GM10266 (cell line): ENCODE data around the gene FRG2.

Experiments
- DNase-seq: peaks from one replicate; pipeline ENCODE4 v3.0.0; 2012; ENCODE audit errors: extremely low spot score
- TF ChIP-seq, protein P1 (sequence below): IDR thresholded peaks from 2 replicates; pipeline ENCODE4 v1.5.1; 2012; ENCODE audit warnings: mild to moderate bottlenecking, low read depth; ENCODE audit not compliant: control insufficient read depth, insufficient read depth; ENCODE audit errors: missing control alignments

The FRG2 gene

DNA sequence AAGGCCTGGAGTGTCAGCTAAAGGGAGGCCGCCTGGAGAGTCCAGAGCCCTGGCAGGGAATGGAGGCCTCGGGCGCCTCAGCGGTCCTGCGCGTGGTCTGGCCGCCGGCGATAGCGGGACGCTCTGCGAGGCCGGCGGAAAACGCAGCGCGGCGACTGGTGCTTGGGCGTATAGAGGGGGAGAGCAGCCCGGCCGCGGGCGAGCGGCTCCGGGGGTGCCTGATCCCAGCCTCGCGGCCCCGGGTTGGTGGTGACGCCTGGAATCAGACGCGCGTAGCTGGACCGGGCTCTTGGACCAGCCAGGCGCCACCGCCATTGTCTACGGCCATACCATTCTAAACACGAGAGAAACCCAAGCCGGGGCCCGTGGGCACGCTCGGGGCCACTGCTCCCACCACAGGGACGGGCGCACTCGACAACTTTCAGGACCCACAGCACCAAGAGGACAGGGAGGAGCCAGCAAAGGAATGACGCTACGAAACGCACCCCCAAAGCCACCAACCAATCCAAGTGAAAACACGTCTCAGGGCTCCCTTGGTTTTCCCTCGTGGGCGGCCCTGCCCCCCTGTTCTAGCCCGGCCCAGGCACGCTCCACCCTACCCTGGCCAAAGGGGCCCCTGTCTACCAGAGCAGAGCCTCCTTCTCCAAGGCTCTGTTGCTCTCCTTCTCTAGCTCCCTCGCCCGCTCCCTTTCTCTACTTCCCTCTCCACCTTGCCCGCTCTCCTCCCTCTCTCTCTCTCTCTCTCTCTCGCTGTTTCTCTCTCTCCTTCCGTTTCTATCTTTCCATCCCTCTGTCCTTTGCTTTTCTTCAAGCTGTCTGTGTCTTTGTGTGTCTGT lies 7.8 kb downstream of the FRG2 start:
- DNase-seq, result peak; percentile 15
- TF ChIP-seq, protein P1, sequence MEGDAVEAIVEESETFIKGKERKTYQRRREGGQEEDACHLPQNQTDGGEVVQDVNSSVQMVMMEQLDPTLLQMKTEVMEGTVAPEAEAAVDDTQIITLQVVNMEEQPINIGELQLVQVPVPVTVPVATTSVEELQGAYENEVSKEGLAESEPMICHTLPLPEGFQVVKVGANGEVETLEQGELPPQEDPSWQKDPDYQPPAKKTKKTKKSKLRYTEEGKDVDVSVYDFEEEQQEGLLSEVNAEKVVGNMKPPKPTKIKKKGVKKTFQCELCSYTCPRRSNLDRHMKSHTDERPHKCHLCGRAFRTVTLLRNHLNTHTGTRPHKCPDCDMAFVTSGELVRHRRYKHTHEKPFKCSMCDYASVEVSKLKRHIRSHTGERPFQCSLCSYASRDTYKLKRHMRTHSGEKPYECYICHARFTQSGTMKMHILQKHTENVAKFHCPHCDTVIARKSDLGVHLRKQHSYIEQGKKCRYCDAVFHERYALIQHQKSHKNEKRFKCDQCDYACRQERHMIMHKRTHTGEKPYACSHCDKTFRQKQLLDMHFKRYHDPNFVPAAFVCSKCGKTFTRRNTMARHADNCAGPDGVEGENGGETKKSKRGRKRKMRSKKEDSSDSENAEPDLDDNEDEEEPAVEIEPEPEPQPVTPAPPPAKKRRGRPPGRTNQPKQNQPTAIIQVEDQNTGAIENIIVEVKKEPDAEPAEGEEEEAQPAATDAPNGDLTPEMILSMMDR, result no peak

DNA sequence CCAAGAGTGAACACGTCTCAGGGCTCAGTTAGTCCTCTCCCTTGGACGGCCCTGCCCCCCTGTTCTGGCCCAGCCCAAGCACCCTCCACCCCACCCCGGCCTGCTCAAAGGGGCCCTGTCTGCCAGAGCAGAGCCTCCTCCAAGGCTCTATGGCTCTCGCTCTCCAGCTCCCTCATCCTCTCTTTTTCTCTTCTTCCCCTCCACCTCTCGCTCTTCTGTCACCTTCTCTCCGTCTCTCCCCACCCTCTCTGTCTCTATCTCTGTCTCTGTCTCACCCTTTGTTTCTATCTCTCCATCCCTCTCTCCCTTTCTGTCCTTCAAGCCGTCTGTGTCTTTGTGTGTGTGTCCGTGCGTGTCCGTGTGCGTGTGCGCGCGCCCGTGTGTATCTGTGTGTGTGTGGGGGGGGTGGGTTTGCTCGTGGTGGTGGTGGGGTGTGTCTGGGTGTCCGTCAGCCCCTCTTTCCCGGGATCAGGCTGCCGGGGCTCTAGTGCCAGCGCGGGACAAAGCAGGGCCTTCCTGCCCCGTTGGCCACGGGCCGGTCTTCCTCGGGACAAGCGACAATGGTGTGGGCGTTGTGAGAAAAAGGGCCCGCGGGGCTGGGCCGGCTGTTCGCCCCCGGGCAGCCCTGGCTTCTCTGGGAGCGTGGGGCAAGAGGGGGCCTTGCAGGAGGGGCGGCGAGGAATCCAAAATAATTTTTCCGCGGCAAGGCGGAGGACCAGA lies 8.7 kb downstream of the FRG2 start:
- TF ChIP-seq, protein P1, result no peak
- peak; percentile 5 for DNase-seq

DNA sequence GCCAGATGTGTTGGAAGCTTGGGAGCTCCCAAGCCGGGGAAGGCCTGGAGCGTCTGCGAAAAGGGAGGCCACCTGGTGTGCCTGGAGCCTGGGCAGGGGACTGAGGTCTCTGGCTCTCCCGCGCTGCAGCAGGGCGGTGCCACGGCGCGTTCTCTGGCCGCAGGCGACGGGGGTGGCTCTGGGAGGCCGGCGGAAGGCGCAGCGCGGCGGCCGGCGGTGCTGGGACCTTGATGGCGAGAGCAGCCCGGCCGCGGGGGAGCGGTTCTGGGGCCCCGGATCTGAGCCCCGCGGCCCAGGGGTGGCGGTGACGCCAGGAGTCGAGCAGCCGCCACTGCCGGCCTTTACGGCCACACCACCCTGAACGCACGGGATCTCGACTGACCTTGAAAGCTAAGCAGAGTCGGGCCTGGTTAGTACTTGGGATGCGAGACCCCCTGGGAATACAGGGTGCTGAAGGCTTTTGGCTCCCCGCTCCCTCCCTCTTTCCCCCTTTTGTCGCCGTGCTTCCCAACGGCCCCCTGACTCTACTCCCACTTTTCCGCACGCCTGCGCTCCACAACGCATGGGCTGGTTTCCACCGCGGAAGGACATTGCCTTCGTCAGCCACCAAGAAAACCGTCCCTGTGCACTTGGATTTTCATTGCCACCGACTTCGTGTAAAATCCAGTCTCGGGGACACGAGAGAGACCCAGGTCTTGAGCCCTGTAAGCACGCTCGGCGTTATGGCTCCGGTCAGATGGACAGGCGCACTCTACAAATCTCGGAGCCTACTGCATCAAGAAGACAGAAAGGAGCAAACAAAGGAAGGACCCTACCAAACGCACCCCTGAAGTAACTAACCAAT lies 9.5 kb downstream of the FRG2 start:
- DNase-seq, result peak; percentile 26
- TF ChIP-seq, protein P1, result no peak

DNA sequence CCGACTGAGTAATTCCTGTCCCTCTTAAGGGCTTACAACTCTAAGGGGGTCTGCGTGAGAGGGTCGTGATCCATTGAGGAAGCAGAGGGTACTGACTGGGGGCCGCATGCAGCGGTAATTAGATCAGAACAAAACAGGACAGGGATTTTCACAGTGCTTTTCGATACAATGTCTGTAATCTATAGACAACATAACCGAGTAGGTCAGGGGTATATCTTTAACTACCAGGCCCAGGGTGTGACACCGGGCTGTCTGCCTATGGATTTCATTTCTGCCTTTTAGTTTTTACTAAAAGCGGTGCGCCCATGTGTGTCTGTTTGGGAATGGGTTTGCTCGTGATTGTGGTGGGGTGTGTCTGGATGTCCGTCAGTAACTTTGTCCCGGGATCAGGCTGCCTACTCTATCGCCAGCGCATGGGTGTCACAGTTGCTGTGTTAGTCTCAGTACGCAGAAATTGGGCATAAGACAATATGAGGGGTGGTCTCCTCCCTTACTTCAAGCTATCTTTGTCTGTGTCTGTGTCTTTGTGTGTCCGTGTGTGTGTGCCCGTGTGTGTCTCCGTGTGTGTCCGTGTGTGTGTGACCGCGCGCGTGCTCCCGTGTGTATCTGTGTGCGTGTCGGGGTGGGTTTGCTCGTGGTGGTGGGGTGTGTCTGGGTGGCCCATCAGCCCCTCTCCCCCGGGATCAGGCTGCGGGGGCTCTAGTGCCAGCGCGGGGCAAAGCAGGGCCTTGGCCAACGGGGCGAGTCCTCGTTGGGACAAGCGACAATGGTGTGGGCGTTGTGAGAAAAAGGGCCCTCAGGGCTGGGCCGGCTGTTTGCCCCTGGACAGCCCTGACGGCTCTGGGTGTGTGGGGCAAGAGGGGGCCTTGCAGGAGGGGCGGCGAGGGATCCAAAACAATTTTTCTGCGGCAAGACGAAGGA lies 10.4 kb downstream of the FRG2 start:
- DNase-seq, result peak; percentile 8

DNA sequence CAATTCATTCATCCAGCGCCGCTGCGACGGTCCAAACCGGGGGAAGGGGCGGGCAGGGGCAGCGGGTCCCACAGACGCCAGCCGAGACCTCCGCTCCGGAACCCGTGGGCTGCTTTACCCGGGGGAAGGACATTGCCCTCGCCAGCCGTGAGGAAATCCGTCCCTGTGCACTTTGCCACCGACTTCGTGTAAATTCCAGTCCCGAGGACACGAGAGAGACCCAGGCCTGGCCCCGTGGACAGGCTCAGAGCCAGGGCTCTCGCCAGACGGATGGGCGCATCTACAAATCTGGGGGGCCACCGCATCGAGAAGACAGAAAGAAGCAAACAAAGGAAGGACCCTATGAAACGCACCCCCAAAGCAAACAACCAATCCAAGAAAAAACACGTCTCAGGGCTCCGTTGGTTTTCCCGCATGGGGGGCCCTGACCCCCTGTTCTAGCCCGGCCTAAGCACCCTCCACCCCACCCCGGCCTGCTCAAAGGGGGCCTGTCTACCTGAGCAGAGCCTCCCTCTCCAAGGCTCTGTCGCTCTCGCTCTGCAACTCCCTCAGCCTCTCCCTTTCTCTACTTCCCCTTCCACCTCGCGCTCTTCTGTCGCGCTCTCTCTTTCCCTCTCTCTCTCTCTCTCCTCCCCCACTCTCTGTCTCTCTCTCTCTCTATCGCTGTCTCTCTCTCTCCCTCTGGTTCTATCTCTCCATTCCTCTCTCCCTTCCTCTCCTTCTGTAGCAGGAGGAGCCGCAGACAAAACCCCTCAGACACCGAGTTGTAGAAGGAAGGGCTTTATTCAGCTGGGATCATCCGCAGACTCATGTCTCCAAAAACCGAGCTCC lies 11.3 kb downstream of the FRG2 start:
- TF ChIP-seq, protein P1, result no peak
- DNase-seq, result peak; percentile 8

More for the DNA sequence above, 10.4 kb downstream of the FRG2 start:
- TF ChIP-seq, protein P1, result no peak
